NCI-H1417 (cell line): ENCODE measurements around the gene HBD.
"Not testable (repeated sequence)": the region's sequence is repeated elsewhere in the genome, so short reads cannot be mapped to it uniquely, and the experiment has no call there.

Experiments used
- DNase-seq, 3 experiments: peaks; one replicate each; lab custom pipeline; 2025; lab: John Stamatoyannopoulos, UW

The HBD gene

GRCh38 chr11:5234381-5234834 is at the start of gene HBD:
HBD (minus strand) TSS chr11:5234483; CDS start chr11:5234433, 50 bp downstream.
- DNase-seq = no peak

DNA sequence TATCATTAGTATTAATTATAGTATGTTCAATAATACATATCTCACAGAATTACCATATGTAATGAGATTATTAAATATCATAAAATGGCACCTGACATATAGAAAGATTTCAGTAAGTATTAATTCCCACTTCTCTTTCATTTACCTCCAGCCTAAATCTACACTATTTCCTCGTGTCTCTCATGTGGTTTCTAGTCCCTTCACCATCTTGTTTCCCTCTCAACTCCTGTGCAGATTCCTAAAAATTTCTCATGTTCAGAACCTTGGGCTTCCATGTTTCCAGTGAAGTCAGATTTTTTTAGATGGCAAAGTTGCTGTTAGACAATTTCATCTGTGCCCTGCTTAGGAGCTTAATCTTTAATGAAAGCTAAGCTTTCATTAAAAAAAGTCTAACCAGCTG is 49.6 kb upstream of the HBD start:
- DNase-seq = no peak

DNA sequence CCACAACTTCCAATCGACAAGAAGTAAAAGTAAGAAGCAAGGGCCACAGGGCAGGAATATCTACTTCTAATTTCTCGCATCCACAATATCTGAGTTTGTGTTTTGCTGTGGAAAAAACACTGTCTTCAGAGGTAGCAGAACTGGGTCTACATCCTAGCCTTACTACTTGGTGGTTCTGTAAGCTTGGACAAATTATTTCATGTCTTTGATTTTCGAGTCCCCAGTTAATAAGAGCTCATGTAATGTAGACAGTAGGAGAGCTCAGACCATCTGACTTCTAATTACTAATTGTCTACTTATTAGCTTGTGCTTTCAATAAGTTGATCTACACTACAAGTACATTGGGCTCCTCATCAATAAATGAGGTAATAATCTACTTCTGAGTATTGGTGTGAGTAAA is 48.8 kb upstream of the HBD start:
- no peak for DNase-seq

GRCh38 chr11:5282628-5283027 is 48.3 kb upstream of the HBD start:
- DNase-seq = no peak

- no peak for DNase-seq
Measured at GRCh38 chr11:5281596-5281995, 47.3 kb upstream of the HBD start.

DNA sequence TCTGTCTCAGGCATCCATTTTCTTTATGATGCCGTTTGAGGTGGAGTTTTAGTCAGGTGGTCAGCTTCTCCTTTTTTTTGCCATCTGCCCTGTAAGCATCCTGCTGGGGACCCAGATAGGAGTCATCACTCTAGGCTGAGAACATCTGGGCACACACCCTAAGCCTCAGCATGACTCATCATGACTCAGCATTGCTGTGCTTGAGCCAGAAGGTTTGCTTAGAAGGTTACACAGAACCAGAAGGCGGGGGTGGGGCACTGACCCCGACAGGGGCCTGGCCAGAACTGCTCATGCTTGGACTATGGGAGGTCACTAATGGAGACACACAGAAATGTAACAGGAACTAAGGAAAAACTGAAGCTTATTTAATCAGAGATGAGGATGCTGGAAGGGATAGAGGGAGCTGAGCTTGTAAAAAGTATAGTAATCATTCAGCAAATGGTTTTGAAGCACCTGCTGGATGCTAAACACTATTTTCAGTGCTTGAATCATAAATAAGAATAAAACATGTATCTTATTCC is 46.4 kb upstream of the HBD start:
- DNase-seq = peak in 2 of 3 experiments; percentile 1 to 33

GRCh38 chr11:5279471-5280090 is 45.3 kb upstream of the HBD start:
- DNase-seq = no peak

GRCh38 chr11:5277807-5278382 is 43.6 kb upstream of the HBD start:
- no peak for DNase-seq

DNA sequence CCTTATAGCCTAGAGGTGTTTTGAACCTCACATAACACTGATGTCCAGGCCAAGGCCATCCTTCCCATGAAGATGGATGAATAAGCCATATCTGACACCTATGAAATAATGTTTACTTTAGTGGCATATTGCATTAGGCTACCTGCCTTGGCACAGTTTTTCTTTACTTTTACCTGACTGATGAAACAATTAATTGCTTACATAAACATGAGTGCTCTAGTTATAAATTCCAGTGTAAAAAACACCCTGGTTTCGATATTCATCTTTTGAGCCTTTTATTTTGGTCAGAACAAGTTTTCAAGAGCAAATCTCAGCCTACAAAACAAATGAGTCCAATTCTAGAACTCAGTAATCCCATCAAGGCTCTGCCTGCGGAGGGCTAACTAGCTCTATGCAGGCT is 42.4 kb upstream of the HBD start:
- no peak for DNase-seq

DNA sequence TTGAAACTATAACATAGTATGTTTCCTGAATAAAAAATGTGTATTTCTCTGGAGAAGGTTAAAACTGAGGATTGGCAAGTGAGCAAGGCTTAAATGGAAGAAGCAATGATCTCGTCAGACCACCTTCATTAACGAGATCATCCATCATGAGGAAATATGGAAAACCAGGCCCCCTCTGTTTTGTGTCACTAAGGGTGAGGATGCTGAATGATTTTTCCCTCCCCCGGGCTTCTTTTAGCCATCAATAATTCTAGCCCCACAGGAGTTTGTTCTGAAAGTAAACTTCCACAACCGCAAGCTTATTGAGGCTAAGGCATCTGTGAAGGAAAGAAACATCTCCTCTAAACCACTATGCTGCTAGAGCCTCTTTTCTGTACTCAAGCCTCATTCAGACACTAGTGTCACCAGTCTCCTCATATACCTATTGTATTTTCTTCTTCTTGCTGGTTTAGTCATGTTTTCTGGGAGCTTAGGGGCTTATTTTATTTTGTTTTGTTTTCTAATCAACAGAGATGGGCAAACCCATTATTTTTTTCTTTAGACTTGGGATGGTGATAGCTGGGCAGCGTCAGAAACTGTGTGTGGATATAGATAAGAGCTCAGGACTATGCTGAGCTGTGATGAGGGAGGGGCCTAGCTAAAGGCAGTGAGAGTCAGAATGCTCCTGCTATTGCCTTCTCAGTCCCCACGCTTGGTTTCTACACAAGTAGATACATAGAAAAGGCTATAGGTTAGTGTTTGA is 41.3 kb upstream of the HBD start:
- DNase-seq = no peak

- no peak for DNase-seq
Measured at GRCh38 chr11:5274395-5274794, 40.1 kb upstream of the HBD start.

DNA sequence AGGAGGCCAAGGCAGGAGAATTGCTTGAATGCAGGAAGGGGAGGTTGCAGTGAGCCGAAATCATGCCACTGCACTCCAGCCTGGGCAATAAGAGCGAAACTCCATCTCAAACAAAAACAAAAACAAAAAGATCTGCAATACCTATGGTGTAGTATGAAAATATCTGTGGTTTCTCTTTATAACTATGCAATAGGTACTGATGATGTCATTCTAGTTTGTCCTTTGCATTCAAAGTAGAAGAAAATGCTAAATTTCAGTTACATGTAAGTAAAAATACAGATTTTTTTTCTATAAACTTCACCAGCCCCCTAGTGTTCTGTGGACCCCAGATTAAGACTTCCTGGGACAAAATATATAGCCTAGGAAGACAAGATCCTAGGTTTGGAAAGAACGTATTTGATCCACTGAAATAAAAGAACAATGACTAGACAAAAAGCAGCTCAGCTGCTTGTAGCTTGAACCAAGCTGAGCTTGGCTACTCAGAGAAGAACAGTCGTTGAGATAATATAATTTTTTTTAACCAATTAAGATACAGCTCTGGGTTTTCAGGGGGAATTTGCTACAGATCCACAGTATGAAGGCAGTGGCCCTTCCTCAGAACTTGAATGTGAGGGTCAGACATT is 38.2 kb upstream of the HBD start:
- DNase-seq = no peak

- DNase-seq = peak in 1 of 3 experiments; percentile 91
Measured at GRCh38 chr11:5269715-5270147, 35.4 kb upstream of the HBD start, which contains the start of gene HBE1. HBE1 (minus strand) TSS chr11:5269945; CDS start chr11:5269890, 55 bp downstream.

GRCh38 chr11:5267033-5267563 is 32.8 kb upstream of the HBD start:
- DNase-seq = no peak

DNA sequence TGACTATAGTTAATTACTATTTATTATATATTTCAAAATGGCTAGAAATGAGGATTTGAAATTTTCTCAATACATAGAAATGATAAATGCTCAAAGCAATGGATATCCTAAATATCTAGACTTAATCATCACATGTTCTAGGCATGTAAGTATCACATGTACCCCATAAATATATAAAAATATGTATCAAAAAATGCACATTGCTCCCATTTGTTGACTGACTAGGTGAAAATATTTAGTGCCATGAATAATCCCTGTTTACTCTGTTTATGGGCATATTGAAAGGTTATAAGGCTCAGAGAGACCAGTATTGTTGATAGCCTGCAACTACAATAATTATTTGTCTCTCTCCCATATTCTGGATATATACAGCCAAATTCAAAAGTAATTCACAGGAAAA is 32.3 kb upstream of the HBD start:
- no peak for DNase-seq

- DNase-seq = no peak
Measured at GRCh38 chr11:5265832-5266231, 31.5 kb upstream of the HBD start.

GRCh38 chr11:5258543-5259262 is 24.4 kb upstream of the HBD start:
- DNase-seq = no peak

- no peak for DNase-seq
Measured at GRCh38 chr11:5257296-5257695, 23.0 kb upstream of the HBD start.

GRCh38 chr11:5254646-5255413 is 20.5 kb upstream of the HBD start, which contains the start of gene HBG2:
HBG2 (minus strand) TSS chr11:5254781; CDS start chr11:5254728, 53 bp downstream.
- DNase-seq = not testable (repeated sequence)

DNA sequence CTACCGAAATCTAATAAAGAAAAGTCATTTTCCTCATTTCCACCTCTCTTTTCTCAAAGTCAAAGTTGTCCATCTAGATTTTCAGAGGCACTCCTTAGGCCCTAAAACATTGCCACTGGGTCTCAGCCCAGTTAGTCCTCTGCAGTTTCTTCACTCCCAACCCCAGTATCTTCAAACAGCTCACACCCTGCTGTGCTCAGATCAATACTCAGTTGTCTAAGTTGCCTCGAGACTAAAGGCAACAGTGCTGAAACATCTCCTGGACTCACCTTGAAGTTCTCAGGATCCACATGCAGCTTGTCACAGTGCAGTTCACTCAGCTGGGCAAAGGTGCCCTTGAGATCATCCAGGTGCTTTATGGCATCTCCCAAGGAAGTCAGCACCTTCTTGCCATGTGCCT is 19.7 kb upstream of the HBD start:
- peak in 1 of 3 experiments; percentile 82 for DNase-seq

DNA sequence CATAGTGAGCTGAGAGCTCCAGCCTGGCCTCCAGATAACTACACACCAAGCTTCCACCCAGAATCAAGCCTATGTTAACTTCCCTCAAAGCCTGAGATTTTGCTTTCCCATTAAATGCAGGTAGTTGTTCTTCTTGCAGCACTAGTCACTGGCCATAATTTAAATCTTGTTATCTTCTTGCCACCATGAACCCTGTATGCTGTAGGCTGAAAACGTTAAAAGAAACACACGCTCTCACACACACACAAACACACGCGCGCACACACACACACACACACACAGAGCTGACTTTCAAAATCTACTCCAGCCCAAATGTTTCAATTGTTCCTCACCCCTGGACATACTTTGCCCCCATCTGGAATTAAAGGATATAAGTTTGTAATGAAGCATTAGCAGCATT is 19.2 kb upstream of the HBD start:
- not testable (repeated sequence) for DNase-seq
